ENCODE data around the gene PLXDC1.

Gene PLXDC1

GRCh38 chr17:39114723-39115122, 36.7 kb downstream of the PLXDC1 start:
- Histone ChIP-seq H3K36me3 (ENCODE audit: control insufficient read depth, low read length) (no peaks in the 10 kb centered on the region), H3K4me3 (ENCODE audit: low read length) (no peak overlapping the region), H4K20me1 (ENCODE audit: control insufficient read depth, insufficient read depth, low read depth, low read length) (no peaks in the 10 kb centered on the region), H3F3A (ENCODE audit: control insufficient read depth, insufficient read depth) (peaks cover 13% of the 10 kb centered on the region), H3K9me2 (replicated peaks; ENCODE audit: control insufficient read depth, low read length) (no peaks in the 10 kb centered on the region), H3K9me3 (ENCODE audit: control insufficient read depth, insufficient read depth, low read length) (no peaks in the 10 kb centered on the region; the same call in 1 of the 2 replicates), H3K27me3 (ENCODE audit: control insufficient read depth, low read length) (no peaks in the 10 kb centered on the region), H3K4me2 (ENCODE audit: low read length) (no peak overlapping the region), H3K27ac (ENCODE audit: low read depth, low read length) (no peak overlapping the region), H3K79me2 (ENCODE audit: control insufficient read depth, low read length) (no peaks in the 10 kb centered on the region), H3K4me1 (ENCODE audit: control insufficient read depth, low read length) (peaks cover 23% of the 10 kb centered on the region)
- TF ChIP-seq CTCF (IDR thresholded peaks at IDR 0.05; ENCODE audit: low read depth, low read length, poor library complexity, severe bottlenecking): no peak
- no peak for TF ChIP-seq EZH2phosphoT487 (IDR thresholded peaks at IDR 0.05; ENCODE audit: borderline replicate concordance, low read length)

DNA sequence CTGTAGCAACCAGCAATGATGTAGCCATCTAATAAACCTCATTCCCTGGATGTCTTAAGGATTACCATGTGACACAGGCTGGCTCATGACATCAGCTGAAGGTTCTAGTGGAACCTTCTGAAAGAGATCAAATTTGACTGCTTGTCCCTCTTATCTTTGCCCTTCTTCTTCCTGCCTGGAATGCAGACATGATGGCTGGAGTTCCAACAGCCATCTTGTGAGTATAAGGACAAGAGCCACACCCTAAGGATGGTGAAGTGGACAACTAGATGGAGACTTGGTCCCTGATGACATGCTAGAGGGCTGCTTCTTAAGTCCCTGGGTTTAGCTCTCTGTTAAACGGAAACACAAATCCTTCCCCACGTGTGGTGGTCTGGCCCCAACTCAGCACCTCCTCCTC, 37.6 kb downstream of the PLXDC1 start:
- no peaks in the 10 kb centered on the region; the same call in 1 of the 2 replicates for H3K9me3 ChIP-seq (ENCODE audit: control insufficient read depth, insufficient read depth, low read length)
- no peak overlapping the region for H3K27ac ChIP-seq (ENCODE audit: low read depth, low read length)
- H3K4me3 ChIP-seq (ENCODE audit: low read length): no peak overlapping the region
- TF ChIP-seq EZH2phosphoT487 (IDR thresholded peaks at IDR 0.05; ENCODE audit: borderline replicate concordance, low read length): no peak
- no peak for TF ChIP-seq CTCF (IDR thresholded peaks at IDR 0.05; ENCODE audit: low read depth, low read length, poor library complexity, severe bottlenecking)
- H3K27me3 ChIP-seq (ENCODE audit: control insufficient read depth, low read length): no peaks in the 10 kb centered on the region
- peaks cover 14% of the 10 kb centered on the region for H3K4me1 ChIP-seq (ENCODE audit: control insufficient read depth, low read length)
- no peak overlapping the region for H3K4me2 ChIP-seq (ENCODE audit: low read length)
- peaks cover 5% of the 10 kb centered on the region for H3F3A ChIP-seq (ENCODE audit: control insufficient read depth, insufficient read depth)
- no peaks in the 10 kb centered on the region for H3K79me2 ChIP-seq (ENCODE audit: control insufficient read depth, low read length)
- H4K20me1 ChIP-seq (ENCODE audit: control insufficient read depth, insufficient read depth, low read depth, low read length): no peaks in the 10 kb centered on the region
- H3K36me3 ChIP-seq (ENCODE audit: control insufficient read depth, low read length): no peaks in the 10 kb centered on the region
- no peaks in the 10 kb centered on the region for H3K9me2 ChIP-seq (replicated peaks; ENCODE audit: control insufficient read depth, low read length)

DNA sequence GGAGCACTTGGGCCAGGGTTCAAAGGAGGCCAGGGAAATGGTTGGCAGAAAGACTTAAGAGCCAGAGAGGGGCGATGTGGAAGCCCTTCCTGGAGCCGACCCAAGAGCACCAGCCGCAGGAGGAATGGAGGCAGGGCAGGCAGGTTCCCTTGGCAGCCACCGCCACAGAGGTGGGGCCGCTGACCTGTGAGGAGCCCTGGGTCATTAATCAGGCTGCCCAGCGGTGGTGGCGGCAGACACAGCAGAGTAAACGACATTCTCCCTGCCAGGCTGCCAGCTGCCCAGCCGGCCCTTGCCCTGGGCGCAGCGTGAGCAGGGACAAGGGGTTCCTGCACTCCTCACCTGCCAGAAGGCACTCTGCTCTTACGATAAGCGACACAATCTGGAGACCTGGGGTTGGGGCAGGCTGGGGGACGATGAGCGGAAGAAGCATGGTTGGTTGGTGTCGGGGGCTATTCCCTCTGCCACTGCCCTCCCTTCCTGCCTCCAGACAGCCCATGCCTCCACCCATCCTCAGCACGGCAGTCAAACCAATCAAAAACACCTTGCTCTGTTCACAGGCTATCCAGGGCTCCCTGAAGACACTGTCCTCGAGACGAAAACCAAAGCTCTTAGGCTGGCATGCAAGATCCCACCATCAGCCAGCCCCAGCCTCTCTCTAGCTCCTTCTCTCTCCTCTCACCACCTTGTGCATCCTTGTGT, 40.9 kb downstream of the PLXDC1 start:
- no peaks in the 10 kb centered on the region for H3K9me3 ChIP-seq (ENCODE audit: control insufficient read depth, insufficient read depth, low read length)
- no peaks in the 10 kb centered on the region for H3F3A ChIP-seq (ENCODE audit: control insufficient read depth, insufficient read depth)
- no peak overlapping the region for H3K4me3 ChIP-seq (ENCODE audit: low read length)
- no peaks in the 10 kb centered on the region for H3K79me2 ChIP-seq (ENCODE audit: control insufficient read depth, low read length)
- no peaks in the 10 kb centered on the region for H3K9me2 ChIP-seq (replicated peaks; ENCODE audit: control insufficient read depth, low read length)
- H3K36me3 ChIP-seq (ENCODE audit: control insufficient read depth, low read length): no peaks in the 10 kb centered on the region
- H3K27me3 ChIP-seq (ENCODE audit: control insufficient read depth, low read length): peaks cover 16% of the 10 kb centered on the region
- no peaks in the 10 kb centered on the region for H4K20me1 ChIP-seq (ENCODE audit: control insufficient read depth, insufficient read depth, low read depth, low read length)
- TF ChIP-seq EZH2phosphoT487 (IDR thresholded peaks at IDR 0.05; ENCODE audit: borderline replicate concordance, low read length): no peak
- TF ChIP-seq CTCF (IDR thresholded peaks at IDR 0.05; ENCODE audit: low read depth, low read length, poor library complexity, severe bottlenecking): no peak
- peaks cover 2% of the 10 kb centered on the region; the same call in 1 of the 2 replicates for H3K4me1 ChIP-seq (ENCODE audit: control insufficient read depth, low read length)
- H3K4me2 ChIP-seq (ENCODE audit: low read length): no peak overlapping the region
- no peak overlapping the region for H3K27ac ChIP-seq (ENCODE audit: low read depth, low read length)
